Measurements from ENCODE around the gene LRRC4. TPM values are rescaled to one million over a fixed set of nuclear protein-coding genes. Genes with fewer than 3 reads are reported as not detected.

LRRC4 gene
- total RNA-seq, 2 experiments from 2014 or later = 1.1 to 1.6 TPM

DNA sequence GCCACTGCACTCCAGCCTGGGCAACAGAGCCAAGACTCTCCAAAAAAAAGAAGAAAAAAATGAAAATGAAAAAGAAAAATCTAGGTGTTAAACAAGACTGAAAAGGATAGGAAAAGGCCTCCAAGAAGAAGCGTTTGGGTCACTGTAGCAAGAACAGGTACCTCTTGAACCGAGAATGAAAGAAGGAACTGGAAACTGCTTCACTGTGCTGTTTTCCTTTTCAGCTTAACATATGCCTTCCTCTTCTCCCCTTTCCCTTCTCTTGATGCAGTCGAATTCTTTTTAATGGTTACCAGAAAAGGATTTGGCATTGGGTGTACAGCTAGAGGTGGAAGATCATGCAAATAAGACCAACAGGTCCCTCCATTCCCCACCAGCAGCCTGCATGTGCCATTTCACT, 28.1 kb downstream of the LRRC4 start:
- Histone ChIP-seq H3K36me3 (ENCODE audit: insufficient read depth, low read length) (no peaks in the 10 kb centered on the region), H3K4me1 (ENCODE audit: insufficient read depth, low read length) (peaks cover 5% of the 10 kb centered on the region), H3K9me3 (ENCODE audit: control insufficient read depth in 1 of 2, insufficient read depth in 1 of 2, low read length in 2 of 2) (no peaks in the 10 kb centered on the region), H3K4me3 (ENCODE audit: low read length) (no peak overlapping the region), H3K27ac (ENCODE audit: low read depth in 1 of 2, low read length in 2 of 2) (no peak overlapping the region), H3K27me3 (ENCODE audit: control insufficient read depth in 1 of 2, insufficient read depth in 2 of 2, low read length in 2 of 2) (no peaks in the 10 kb centered on the region)
- Mint-ChIP-seq H3K27me3 (no peaks in the 10 kb centered on the region), H3K36me3 (ENCODE audit: low read depth) (peaks cover 6% of the 10 kb centered on the region), H3K4me3 (no peak overlapping the region), H3K4me1 (ENCODE audit: low read depth) (peaks cover 29% of the 10 kb centered on the region), H3K27ac (no peak overlapping the region), H3K9me3 (no peaks in the 10 kb centered on the region)
- POLR2A ChIA-PET = no interaction called here
- CTCF ChIA-PET = no interaction called here
- no peak for DNase-seq
- TF ChIP-seq, protein P1, sequence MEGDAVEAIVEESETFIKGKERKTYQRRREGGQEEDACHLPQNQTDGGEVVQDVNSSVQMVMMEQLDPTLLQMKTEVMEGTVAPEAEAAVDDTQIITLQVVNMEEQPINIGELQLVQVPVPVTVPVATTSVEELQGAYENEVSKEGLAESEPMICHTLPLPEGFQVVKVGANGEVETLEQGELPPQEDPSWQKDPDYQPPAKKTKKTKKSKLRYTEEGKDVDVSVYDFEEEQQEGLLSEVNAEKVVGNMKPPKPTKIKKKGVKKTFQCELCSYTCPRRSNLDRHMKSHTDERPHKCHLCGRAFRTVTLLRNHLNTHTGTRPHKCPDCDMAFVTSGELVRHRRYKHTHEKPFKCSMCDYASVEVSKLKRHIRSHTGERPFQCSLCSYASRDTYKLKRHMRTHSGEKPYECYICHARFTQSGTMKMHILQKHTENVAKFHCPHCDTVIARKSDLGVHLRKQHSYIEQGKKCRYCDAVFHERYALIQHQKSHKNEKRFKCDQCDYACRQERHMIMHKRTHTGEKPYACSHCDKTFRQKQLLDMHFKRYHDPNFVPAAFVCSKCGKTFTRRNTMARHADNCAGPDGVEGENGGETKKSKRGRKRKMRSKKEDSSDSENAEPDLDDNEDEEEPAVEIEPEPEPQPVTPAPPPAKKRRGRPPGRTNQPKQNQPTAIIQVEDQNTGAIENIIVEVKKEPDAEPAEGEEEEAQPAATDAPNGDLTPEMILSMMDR (IDR thresholded peaks at IDR 0.05) = no peak
- intact Hi-C loops (cut with DNase I, micrococcal nuclease) = no loop called here
- ATAC-seq (ENCODE audit: poor library complexity) = no peak

- Histone ChIP-seq H3K36me3 (ENCODE audit: insufficient read depth, low read length) (peaks cover 7% of the 10 kb centered on the region), H3K4me1 (ENCODE audit: insufficient read depth, low read length) (peaks cover 5% of the 10 kb centered on the region), H3K27me3 (ENCODE audit: control insufficient read depth in 1 of 2, insufficient read depth in 2 of 2, low read length in 2 of 2) (no peaks in the 10 kb centered on the region), H3K27ac (ENCODE audit: low read depth in 1 of 2, low read length in 2 of 2) (no peak overlapping the region), H3K4me3 (ENCODE audit: low read length) (no peak overlapping the region), H3K9me3 (ENCODE audit: control insufficient read depth in 1 of 2, insufficient read depth in 1 of 2, low read length in 2 of 2) (no peaks in the 10 kb centered on the region)
- TF ChIP-seq, protein P1 (IDR thresholded peaks at IDR 0.05) = no peak
- ATAC-seq (ENCODE audit: poor library complexity) (no peak), DNase-seq (no peak)
- intact Hi-C loops (cut with DNase I, micrococcal nuclease) = no loop called here
- H3K4me1 Mint-ChIP-seq (ENCODE audit: low read depth) = peaks cover 29% of the 10 kb centered on the region
- ChIA-PET CTCF (no interaction called here), POLR2A (no interaction called here)
- no peak overlapping the region for H3K4me3 Mint-ChIP-seq
- no peaks in the 10 kb centered on the region for H3K27me3 Mint-ChIP-seq
- H3K27ac Mint-ChIP-seq = no peak overlapping the region
- no peaks in the 10 kb centered on the region for H3K9me3 Mint-ChIP-seq
- H3K36me3 Mint-ChIP-seq (ENCODE audit: low read depth) = peaks cover 26% of the 10 kb centered on the region
Measured at GRCh38 chr7:128000854-128001265, 30.4 kb downstream of the LRRC4 start.

- peaks cover 5% of the 10 kb centered on the region for H3K4me1 ChIP-seq (ENCODE audit: insufficient read depth, low read length)
- no peaks in the 10 kb centered on the region for H3K27me3 Mint-ChIP-seq
- CTCF ChIA-PET = interaction anchor here (0.7 kb wide), 2 partner anchors 191 to 302 kb away, joined by 3 to 4 read pairs; no protein-coding TSS in a partner anchor
- no peak overlapping the region for H3K27ac Mint-ChIP-seq
- no peaks in the 10 kb centered on the region for H3K9me3 Mint-ChIP-seq
- H3K4me1 Mint-ChIP-seq (ENCODE audit: low read depth) = peaks cover 29% of the 10 kb centered on the region
- ATAC-seq (ENCODE audit: poor library complexity) (no peak), DNase-seq (no peak)
- POLR2A ChIA-PET = interaction anchor here (0.9 kb wide), 1 partner anchor 26 kb away, joined by 3 read pairs; no protein-coding TSS in a partner anchor
- TF ChIP-seq, protein P1 (IDR thresholded peaks at IDR 0.05) = no peak
- peaks cover 10% of the 10 kb centered on the region for H3K36me3 ChIP-seq (ENCODE audit: insufficient read depth, low read length)
- no peak overlapping the region for H3K4me3 Mint-ChIP-seq
- no peaks in the 10 kb centered on the region for H3K27me3 ChIP-seq (ENCODE audit: control insufficient read depth in 1 of 2, insufficient read depth in 2 of 2, low read length in 2 of 2)
- H3K27ac ChIP-seq (ENCODE audit: low read depth in 1 of 2, low read length in 2 of 2) = no peak overlapping the region
- intact Hi-C loops (cut with DNase I, micrococcal nuclease) = no loop called here
- H3K36me3 Mint-ChIP-seq (ENCODE audit: low read depth) = peaks cover 30% of the 10 kb centered on the region
- H3K9me3 ChIP-seq (ENCODE audit: control insufficient read depth in 1 of 2, insufficient read depth in 1 of 2, low read length in 2 of 2) = no peaks in the 10 kb centered on the region
- no peak overlapping the region for H3K4me3 ChIP-seq (ENCODE audit: low read length)
Measured at GRCh38 chr7:128000048-128000447, 31.2 kb downstream of the LRRC4 start.

All from CD4-positive, alpha-beta T cell (primary cell).